H9 (cell line): ENCODE measurements around the gene TENM4. TPM values are rescaled to one million over a fixed set of nuclear protein-coding genes. Genes with fewer than 3 reads are reported as not detected.

Source experiments
- DNase-seq: peaks from one replicate; pipeline ENCODE4 v3.0.0-alpha.2; 2017
- H2AFZ ChIP-seq: one replicate; pipeline ENCODE4 v1.6.1; 2013; ENCODE audit warnings: mild to moderate bottlenecking, low read length, control low read depth, moderate library complexity
- H2AK5ac ChIP-seq: 2 replicates; pipeline ENCODE4 v1.6.1; 2013; ENCODE audit warnings: low read length, control low read depth, mixed read lengths; ENCODE audit not compliant: insufficient read length
- H2BK120ac ChIP-seq: one replicate; pipeline ENCODE4 v1.6.1; 2013; ENCODE audit warnings: low read depth, mild to moderate bottlenecking, low read length, control low read depth, inconsistent platforms; ENCODE audit not compliant: poor library complexity, severe bottlenecking
- H2BK12ac ChIP-seq: 2 replicates; pipeline ENCODE4 v1.6.1; 2013; ENCODE audit warnings: low read length, control low read depth, mixed read lengths, low read depth; ENCODE audit not compliant: insufficient read length
- H2BK15ac ChIP-seq: 2 replicates; pipeline ENCODE4 v1.6.1; 2013; ENCODE audit warnings: low read depth, low read length, control low read depth
- H2BK20ac ChIP-seq: one replicate; pipeline ENCODE4 v1.6.1; 2013; ENCODE audit warnings: low read depth, mild to moderate bottlenecking, low read length, control low read depth, inconsistent platforms; ENCODE audit not compliant: poor library complexity, severe bottlenecking
- H2BK5ac ChIP-seq: 2 replicates; pipeline ENCODE4 v1.6.1; 2013; ENCODE audit warnings: low read length, control low read depth, mixed read lengths; ENCODE audit not compliant: insufficient read length
- H3K14ac ChIP-seq: 2 replicates; pipeline ENCODE4 v1.6.1; 2013; ENCODE audit warnings: low read length, control low read depth; ENCODE audit not compliant: insufficient read depth
- H3K18ac ChIP-seq: 2 replicates; pipeline ENCODE4 v1.6.1; 2013; ENCODE audit warnings: low read depth, mild to moderate bottlenecking, mixed read lengths, low read length, control low read depth; ENCODE audit not compliant: insufficient read length
- H3K23ac ChIP-seq: 2 replicates; pipeline ENCODE4 v1.6.1; 2013; ENCODE audit warnings: low read length, control low read depth, mixed read lengths, low read depth; ENCODE audit not compliant: insufficient read length
- H3K23me2 ChIP-seq: 2 replicates; pipeline ENCODE4 v1.6.1; 2013; ENCODE audit warnings: low read depth, mild to moderate bottlenecking, mixed read lengths, low read length, control low read depth; ENCODE audit not compliant: insufficient read length, poor library complexity, severe bottlenecking
- H3K27ac ChIP-seq: 2 replicates; pipeline ENCODE4 v1.5.1; 2013; ENCODE audit warnings: low read length, control low read depth, mixed read lengths, low read depth; ENCODE audit not compliant: insufficient read length
- H3K27me3 ChIP-seq: 2 replicates; pipeline ENCODE4 v1.6.1; 2013; ENCODE audit warnings: low read length, control low read depth, inconsistent platforms; ENCODE audit not compliant: insufficient read depth
- H3K4ac ChIP-seq: 2 replicates; pipeline ENCODE4 v1.6.1; 2013; ENCODE audit warnings: low read depth, mild to moderate bottlenecking, control low read depth, inconsistent platforms, low read length, moderate library complexity
- H3K4me1 ChIP-seq: 2 replicates; pipeline ENCODE4 v1.6.1; 2013; ENCODE audit warnings: low read length, control low read depth, inconsistent platforms; ENCODE audit not compliant: insufficient read depth
- H3K4me2 ChIP-seq: 2 replicates; pipeline ENCODE4 v1.6.1; 2013; ENCODE audit warnings: low read length, control low read depth, mixed read lengths; ENCODE audit not compliant: insufficient read length, insufficient read depth
- H3K56ac ChIP-seq: 2 replicates; pipeline ENCODE4 v1.6.1; 2013; ENCODE audit warnings: low read depth, mild to moderate bottlenecking, mixed read lengths, low read length, control low read depth; ENCODE audit not compliant: insufficient read length
- H3K79me1 ChIP-seq: 2 replicates; pipeline ENCODE4 v1.6.1; 2013; ENCODE audit warnings: low read depth, mild to moderate bottlenecking, moderate library complexity, low read length, control low read depth, inconsistent platforms; ENCODE audit not compliant: insufficient read depth, poor library complexity, severe bottlenecking
- H3K79me2 ChIP-seq: 2 replicates; pipeline ENCODE4 v1.6.1; 2013; ENCODE audit warnings: low read length, control low read depth, inconsistent platforms; ENCODE audit not compliant: insufficient read depth
- H3K9ac ChIP-seq: 2 replicates; pipeline ENCODE4 v1.6.1; 2013; ENCODE audit warnings: low read length, control low read depth, mixed read lengths; ENCODE audit not compliant: insufficient read length; ENCODE audit errors: extremely low read depth
- H3K9me3 ChIP-seq: one replicate; pipeline ENCODE4 v1.6.1; 2013; ENCODE audit warnings: low read depth, low read length, inconsistent platforms; ENCODE audit not compliant: control insufficient read depth
- H3T11ph ChIP-seq: one replicate; pipeline ENCODE4 v1.6.1; 2013; ENCODE audit warnings: mild to moderate bottlenecking, low read length, control low read depth, inconsistent platforms
- H4K20me1 ChIP-seq: one replicate; pipeline ENCODE4 v1.6.1; 2013; ENCODE audit not compliant: control insufficient read depth, insufficient read length, insufficient read depth
- H4K5ac ChIP-seq: 2 replicates; pipeline ENCODE4 v1.6.1; 2013; ENCODE audit warnings: low read depth, mild to moderate bottlenecking, mixed read lengths, low read length, control low read depth; ENCODE audit not compliant: insufficient read length
- H4K8ac ChIP-seq: replicated peaks from 2 replicates; pipeline ENCODE4 v1.6.1; 2013; ENCODE audit warnings: low read length, control low read depth, mixed read lengths, low read depth; ENCODE audit not compliant: insufficient read length
- H4K91ac ChIP-seq: 2 replicates; pipeline ENCODE4 v1.6.1; 2013; ENCODE audit warnings: low read depth, mild to moderate bottlenecking, moderate library complexity, mixed read lengths, low read length, control low read depth; ENCODE audit not compliant: insufficient read length
- H3K27ac Mint-ChIP-seq, 3 experiments: 2 replicates in 2 of 3; 3 replicates in 1 of 3; pipeline ENCODE4 v1.8.0; 2020 to 2021; ENCODE audit warnings: mixed read lengths in 3 of 3, mild to moderate bottlenecking in 1 of 3, moderate library complexity in 1 of 3
- H3K27me3 Mint-ChIP-seq: 2 replicates; pipeline ENCODE4 v1.8.0; 2021; ENCODE audit warnings: low read depth, mild to moderate bottlenecking, moderate library complexity, mixed read lengths
- H3K36me3 Mint-ChIP-seq, 3 experiments: 2 replicates in 2 of 3; 3 replicates in 1 of 3; pipeline ENCODE4 v1.8.0; 2020 to 2021; ENCODE audit warnings: low read depth in 3 of 3, mixed read lengths in 3 of 3; ENCODE audit not compliant: insufficient read depth in 1 of 3
- H3K4me1 Mint-ChIP-seq, 2 experiments: 2 replicates each; pipeline ENCODE4 v1.8.0; 2020; ENCODE audit warnings: mixed read lengths in 2 of 2
- H3K4me3 Mint-ChIP-seq, 2 experiments: 2 replicates in 1 of 2; 3 replicates in 1 of 2; pipeline ENCODE4 v1.8.0; 2020 to 2021; ENCODE audit warnings: mild to moderate bottlenecking in 2 of 2, mixed read lengths in 2 of 2, moderate library complexity in 1 of 2
- H3K9me3 Mint-ChIP-seq, 2 experiments: 2 replicates in 1 of 2; 3 replicates in 1 of 2; pipeline ENCODE4 v1.8.0; 2020; ENCODE audit warnings: mild to moderate bottlenecking in 2 of 2, mixed read lengths in 2 of 2, moderate library complexity in 1 of 2
- CTCF ChIP-seq: fragments of 200-600 bp; sonication (generic); conservative IDR thresholded peaks from 3 replicates; pipeline ENCODE4 v1.8.0; 2021; ENCODE audit warnings: antibody characterized with exemption, mild to moderate bottlenecking
- WGBS: extraction: QIAGEN DNeasy Blood & Tissue Kit; methylation state at CpG from one replicate; pipeline ENCODE4 v1.1.7; 2013; ENCODE audit warnings: missing lambda C conversion rate, low lambda C conversion rate, mixed read lengths; ENCODE audit not compliant: insufficient read length; ENCODE audit errors: extremely low coverage; 5-methylcytosine and 5-hydroxymethylcytosine counted together
- total RNA-seq: library from RNA; stranded (reverse); gene quantifications from 2 replicates; pipeline ENCODE4 v1.2.1, GENCODE V29; 2021

TENM4 gene
- total RNA-seq, 1 experiment from 2014 or later: 4.6 TPM

- no peaks in the 10 kb centered on the region for H3K79me1 ChIP-seq
- no peak for TF ChIP-seq CTCF
- no peak overlapping the region for H2AFZ ChIP-seq
- H3K27me3 ChIP-seq: no peaks in the 10 kb centered on the region
- Mint-ChIP-seq H3K27me3 (no peaks in the 10 kb centered on the region; the same call in 1 of the 2 replicates), H3K27ac (no peak overlapping the region), H3K4me1 (peaks cover 3 to 13% of the 10 kb centered on the region in 2 experiments), H3K36me3 (peaks cover 0 to 11% (median 5%) of the 10 kb centered on the region in 3 experiments; a peak in 5 of 7 replicates), H3K4me3 (no peak overlapping the region), H3K9me3 (peaks cover 5% of the 10 kb centered on the region in 2 experiments; a peak in 3 of 5 replicates)
- no peak overlapping the region for H3K4ac ChIP-seq
- H2BK12ac ChIP-seq: no peak overlapping the region
- no peak overlapping the region for H4K91ac ChIP-seq
- no peaks in the 10 kb centered on the region for H3K79me2 ChIP-seq
- no peaks in the 10 kb centered on the region for H3K9me3 ChIP-seq
- H3K9ac ChIP-seq: no peak overlapping the region
- no peak overlapping the region for H4K5ac ChIP-seq
- no peak overlapping the region for H2AK5ac ChIP-seq
- WGBS: no CpG with 5 or more reads among the region's 3 CpGs
- no peak overlapping the region for H3K27ac ChIP-seq
- H3K14ac ChIP-seq: no peak overlapping the region
- H3K23ac ChIP-seq: no peak overlapping the region
- H2BK15ac ChIP-seq: no peak overlapping the region
- no peak overlapping the region for H3K4me2 ChIP-seq
- H4K20me1 ChIP-seq: no peaks in the 10 kb centered on the region
- H2BK120ac ChIP-seq: no peak overlapping the region
- H3T11ph ChIP-seq: no peak overlapping the region
- no peak overlapping the region for H3K56ac ChIP-seq
- no peak overlapping the region for H2BK5ac ChIP-seq
- H3K4me1 ChIP-seq: no peaks in the 10 kb centered on the region
- no peak for DNase-seq
- no peaks in the 10 kb centered on the region for H3K23me2 ChIP-seq
- no peak overlapping the region for H2BK20ac ChIP-seq
- H3K18ac ChIP-seq: no peak overlapping the region
- no peak overlapping the region for H4K8ac ChIP-seq
These were observed 220.7 kb downstream of the TENM4 start for GRCh38 chr11:79220171-79220570.
